Measurements from ENCODE around the gene TBC1D4. TPM values are rescaled to one million over a fixed set of nuclear protein-coding genes. Genes with fewer than 3 reads are reported as not detected.
A peak's percentile ranks its signal among the peaks of the same experiment; 100 is the strongest.
"Not testable (repeated sequence)": the region's sequence is repeated elsewhere in the genome, so short reads cannot be mapped to it uniquely, and the experiment has no call there.

TBC1D4 gene
- total RNA-seq, 1 donor from 2014 or later, result 42.5 TPM

- DNase-seq (ENCODE audit: low read depth in 2 of 2), result peak in 1 of 2 donors; percentile 18
These were observed 187.9 kb downstream of the TBC1D4 start for GRCh38 chr13:75294110-75294509.

- no peak for DNase-seq (ENCODE audit: low read depth in 2 of 2)
These were observed 196.7 kb downstream of the TBC1D4 start for GRCh38 chr13:75285310-75285709.

- DNase-seq (ENCODE audit: low read depth in 2 of 2), result peak in 1 of 2 donors; percentile 6
These were observed 202.1 kb downstream of the TBC1D4 start for GRCh38 chr13:75279834-75280369.

GRCh38 chr13:75273695-75274094 lies 208.3 kb downstream of the TBC1D4 start:
- not testable (repeated sequence) for DNase-seq (ENCODE audit: low read depth in 2 of 2)

- DNase-seq (ENCODE audit: low read depth in 2 of 2), result no peak
These were observed 210.1 kb downstream of the TBC1D4 start for GRCh38 chr13:75271846-75272245.

GRCh38 chr13:75268481-75268880 lies 213.5 kb downstream of the TBC1D4 start:
- not testable (repeated sequence) for DNase-seq (ENCODE audit: low read depth in 2 of 2)

GRCh38 chr13:75264611-75265010 lies 217.4 kb downstream of the TBC1D4 start:
- no peak for DNase-seq (ENCODE audit: low read depth in 2 of 2)

GRCh38 chr13:75263741-75264407 lies 218.1 kb downstream of the TBC1D4 start:
- no peak for DNase-seq (ENCODE audit: low read depth in 2 of 2)

GRCh38 chr13:75258159-75258782 lies 223.7 kb downstream of the TBC1D4 start:
- peak; percentile 10 to 53 for DNase-seq (ENCODE audit: low read depth in 2 of 2)

- DNase-seq (ENCODE audit: low read depth in 2 of 2), result no peak
These were observed 225.0 kb downstream of the TBC1D4 start for GRCh38 chr13:75256922-75257321.

- DNase-seq (ENCODE audit: low read depth in 2 of 2), result no peak
These were observed 226.3 kb downstream of the TBC1D4 start for GRCh38 chr13:75255653-75256052.

- DNase-seq (ENCODE audit: low read depth in 2 of 2), result no peak
These were observed 226.8 kb downstream of the TBC1D4 start for GRCh38 chr13:75255147-75255546.

GRCh38 chr13:75251188-75251587 lies 230.8 kb downstream of the TBC1D4 start:
- no peak for DNase-seq (ENCODE audit: low read depth in 2 of 2)

- no peak for DNase-seq (ENCODE audit: low read depth in 2 of 2)
These were observed 231.3 kb downstream of the TBC1D4 start for GRCh38 chr13:75250526-75251178.

GRCh38 chr13:75245578-75245977 lies 236.4 kb downstream of the TBC1D4 start:
- DNase-seq (ENCODE audit: low read depth in 2 of 2), result not testable (repeated sequence)

GRCh38 chr13:75240240-75240639 lies 241.7 kb downstream of the TBC1D4 start:
- not testable (repeated sequence) for DNase-seq (ENCODE audit: low read depth in 2 of 2)

- no peak for DNase-seq (ENCODE audit: low read depth in 2 of 2)
These were observed 245.2 kb downstream of the TBC1D4 start for GRCh38 chr13:75236774-75237173.

Other genes with a start within 250 kb of the TBC1D4 start
- 38.9 and 45.7 TPM in 2 replicates for gene COMMD6, start 55.7 kb upstream of the TBC1D4 start, total RNA-seq
- gene UCHL3, start 67.6 kb upstream of the TBC1D4 start, total RNA-seq, result 32.1 and 44.8 TPM in 2 replicates
- gene LMO7, start 154.2 kb upstream of the TBC1D4 start, total RNA-seq, result 34.1 and 39.2 TPM in 2 replicates